ENCODE results near the gene KHDRBS2. TPM values are rescaled to one million over a fixed set of nuclear protein-coding genes. Genes with fewer than 3 reads are reported as not detected.

The KHDRBS2 gene
- total RNA-seq, 1 experiment from 2014 or later: 1.2 TPM

- ChIA-PET POLR2A (no interaction called here), CTCF (no interaction called here)
- TF ChIP-seq PREB (CRISPR knock-in tag; IDR thresholded peaks at IDR 0.05; ENCODE audit: borderline replicate concordance) (no peak), ZNF138 (CRISPR knock-in tag; conservative IDR thresholded peaks at IDR 0.05) (no peak), SP1 (CRISPR knock-in tag; conservative IDR thresholded peaks at IDR 0.05) (no peak), ELF4 (CRISPR knock-in tag; IDR thresholded peaks at IDR 0.05; ENCODE audit: low read depth) (no peak), E2F4 (CRISPR knock-in tag; IDR thresholded peaks at IDR 0.05; ENCODE audit: borderline replicate concordance, low read depth) (no peak), HMGA2 (CRISPR knock-in tag; IDR thresholded peaks at IDR 0.05) (no peak), ZNF423 (CRISPR knock-in tag; IDR thresholded peaks at IDR 0.05) (no peak), FOXJ3 (CRISPR knock-in tag; IDR thresholded peaks at IDR 0.05; ENCODE audit: borderline replicate concordance) (no peak), RORB (CRISPR knock-in tag; IDR thresholded peaks at IDR 0.05) (no peak), ZNF416 (CRISPR knock-in tag; IDR thresholded peaks at IDR 0.05) (no peak), RELA (CRISPR knock-in tag; IDR thresholded peaks at IDR 0.05; ENCODE audit: borderline replicate concordance) (no peak), FOXK1 (CRISPR knock-in tag; IDR thresholded peaks at IDR 0.05) (no peak), ETV6 (CRISPR knock-in tag; IDR thresholded peaks at IDR 0.05) (no peak)
- TF ChIP-seq, protein P1, sequence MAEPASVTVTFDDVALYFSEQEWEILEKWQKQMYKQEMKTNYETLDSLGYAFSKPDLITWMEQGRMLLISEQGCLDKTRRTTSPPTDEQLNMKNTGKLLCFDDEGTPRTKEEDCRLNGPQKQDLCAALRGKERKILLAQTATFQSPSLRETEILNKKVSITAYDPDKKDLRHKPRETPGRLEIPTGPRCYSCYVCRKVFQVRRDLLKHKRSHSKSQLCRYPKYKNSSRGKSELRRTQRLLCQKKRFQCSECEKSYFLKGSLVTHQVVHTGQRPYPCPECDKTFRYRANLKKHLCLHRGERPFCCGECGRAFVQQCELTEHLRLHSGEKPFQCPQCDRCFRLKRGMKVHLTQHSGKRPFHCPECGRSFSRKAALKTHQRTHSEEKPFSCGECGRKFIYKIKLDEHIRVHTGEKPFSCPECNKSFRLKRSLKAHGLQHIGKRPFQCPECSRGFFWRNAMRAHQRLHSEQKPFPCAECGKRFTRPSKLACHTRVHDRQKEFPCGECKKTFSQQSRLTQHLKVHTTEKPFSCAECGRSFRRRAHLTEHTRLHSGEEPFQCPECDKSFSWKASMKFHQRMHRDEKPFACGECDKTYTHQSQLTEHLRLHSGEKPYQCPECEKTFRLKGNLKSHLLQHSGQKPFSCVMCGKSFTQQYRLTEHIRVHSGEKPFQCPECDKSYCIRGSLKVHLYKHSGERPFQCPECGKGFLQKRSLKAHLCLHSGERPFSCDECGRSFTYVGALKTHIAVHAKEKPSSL (CRISPR knock-in tag; conservative IDR thresholded peaks at IDR 0.05): no peak
- DNase-seq (ENCODE audit: low spot score) (no peak), ATAC-seq (no peak)
- Mint-ChIP-seq H3K4me3 (no peak overlapping the region), H3K9me3 (peaks cover 24% of the 10 kb centered on the region), H3K27me3 (ENCODE audit: low read depth) (no peaks in the 10 kb centered on the region; the same call in 1 of the 2 replicates), H3K36me3 (peaks cover 4% of the 10 kb centered on the region; the same call in 1 of the 2 replicates), H3K4me1 (peaks cover 19% of the 10 kb centered on the region), H3K27ac (no peak overlapping the region)
Measured at GRCh38 chr6:61940919-61941318, 345.1 kb downstream of the KHDRBS2 start.

DNA sequence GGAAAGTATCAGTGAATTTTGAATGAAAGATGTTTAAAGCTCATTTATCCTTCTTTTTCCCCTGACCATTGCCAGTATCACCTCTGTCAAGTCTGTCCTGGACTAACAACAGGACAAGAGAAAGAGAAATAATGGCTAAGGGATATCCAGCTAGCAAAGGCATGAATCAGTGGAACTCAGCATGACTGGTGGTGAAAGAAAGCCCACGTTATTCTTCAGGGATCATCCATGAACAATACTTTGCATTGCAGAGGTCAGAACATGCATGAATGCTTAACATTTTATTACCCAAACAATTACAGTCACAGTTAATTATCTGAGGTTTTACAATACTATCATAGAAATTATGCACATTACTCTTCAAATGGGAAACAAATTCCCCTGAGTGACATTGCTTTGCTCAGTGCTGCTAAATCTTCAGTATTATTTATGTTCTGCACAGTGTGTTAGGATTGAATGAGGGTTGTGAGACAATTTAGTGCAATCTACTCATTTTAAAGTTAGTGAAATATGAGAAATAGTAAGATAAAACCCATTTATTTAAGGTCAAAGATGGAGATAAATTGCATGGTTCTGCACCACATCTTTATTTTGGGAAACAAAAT lies 350.7 kb downstream of the KHDRBS2 start:
- H3K27me3 Mint-ChIP-seq (ENCODE audit: low read depth): no peaks in the 10 kb centered on the region
- no peak for TF ChIP-seq ZNF138 (CRISPR knock-in tag; conservative IDR thresholded peaks at IDR 0.05)
- TF ChIP-seq GRHL2 (CRISPR knock-in tag; IDR thresholded peaks at IDR 0.05; ENCODE audit: insufficient replicate concordance, severe bottlenecking): no peak
- TF ChIP-seq NFATC4 (CRISPR knock-in tag; IDR thresholded peaks at IDR 0.05): no peak
- no peak for TF ChIP-seq RORB (CRISPR knock-in tag; IDR thresholded peaks at IDR 0.05)
- TF ChIP-seq, protein P2, sequence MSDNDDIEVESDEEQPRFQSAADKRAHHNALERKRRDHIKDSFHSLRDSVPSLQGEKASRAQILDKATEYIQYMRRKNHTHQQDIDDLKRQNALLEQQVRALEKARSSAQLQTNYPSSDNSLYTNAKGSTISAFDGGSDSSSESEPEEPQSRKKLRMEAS (CRISPR knock-in tag; IDR thresholded peaks at IDR 0.05): no peak
- no peak for TF ChIP-seq ELF4 (CRISPR knock-in tag; IDR thresholded peaks at IDR 0.05; ENCODE audit: low read depth)
- no peak for TF ChIP-seq ZNF263 (CRISPR knock-in tag; IDR thresholded peaks at IDR 0.05; ENCODE audit: low read depth)
- no peak for TF ChIP-seq MXD4 (CRISPR knock-in tag; IDR thresholded peaks at IDR 0.05; ENCODE audit: borderline replicate concordance)
- TF ChIP-seq NFE2L1 (CRISPR knock-in tag; IDR thresholded peaks at IDR 0.05): no peak
- no peak for TF ChIP-seq ESRRA (CRISPR knock-in tag; IDR thresholded peaks at IDR 0.05; ENCODE audit: borderline replicate concordance)
- no peak for TF ChIP-seq NR1H2 (CRISPR knock-in tag; IDR thresholded peaks at IDR 0.05)
- no peak for TF ChIP-seq OVOL2 (CRISPR knock-in tag; IDR thresholded peaks at IDR 0.05; ENCODE audit: borderline replicate concordance)
- no peak overlapping the region for H3K4me3 Mint-ChIP-seq
- DNase-seq (ENCODE audit: low spot score): no peak
- H3K36me3 Mint-ChIP-seq: no peaks in the 10 kb centered on the region; the same call in 1 of the 2 replicates
- H3K4me1 Mint-ChIP-seq: peaks cover 9% of the 10 kb centered on the region
- H3K9me3 Mint-ChIP-seq: peaks cover 17% of the 10 kb centered on the region
- H3K27ac Mint-ChIP-seq: no peak overlapping the region
- POLR2A ChIA-PET: no interaction called here
- CTCF ChIA-PET: no interaction called here
- no peak for ATAC-seq
